Suprapubic skin (tissue), 4 donors: Measurements from ENCODE around the gene SCN1B.

Experiments
- EP300 ChIP-seq: sonication (generic); formaldehyde crosslinking; IDR thresholded peaks from one replicate; pipeline ENCODE4 v1.6.1; 2017; ENCODE audit warnings: antibody characterized with exemption
- POLR2A ChIP-seq, 2 donors: fragments of 450-650 bp; IDR thresholded peaks; one replicate each; pipeline ENCODE4 v1.6.1; 2017; ENCODE audit warnings: antibody characterized with exemption in 2 of 2, mild to moderate bottlenecking in 2 of 2, moderate library complexity in 2 of 2
- POLR2AphosphoS5 ChIP-seq, 3 donors: sonication (generic); formaldehyde crosslinking; IDR thresholded peaks; one replicate each; pipeline ENCODE4 v1.6.1; 2017; ENCODE audit warnings: antibody characterized with exemption in 3 of 3
- TF ChIP-seq, protein P1 (sequence below), 2 donors: fragments of 200-600 bp in 1 of 2; fragments of 450-650 bp in 1 of 2; sonication (generic) in 1 of 2; IDR thresholded peaks; one replicate each; pipeline ENCODE4 v1.5.1; 2016 to 2019; ENCODE audit warnings: antibody characterized with exemption in 2 of 2, mild to moderate bottlenecking in 1 of 2, moderate library complexity in 1 of 2

DNA sequence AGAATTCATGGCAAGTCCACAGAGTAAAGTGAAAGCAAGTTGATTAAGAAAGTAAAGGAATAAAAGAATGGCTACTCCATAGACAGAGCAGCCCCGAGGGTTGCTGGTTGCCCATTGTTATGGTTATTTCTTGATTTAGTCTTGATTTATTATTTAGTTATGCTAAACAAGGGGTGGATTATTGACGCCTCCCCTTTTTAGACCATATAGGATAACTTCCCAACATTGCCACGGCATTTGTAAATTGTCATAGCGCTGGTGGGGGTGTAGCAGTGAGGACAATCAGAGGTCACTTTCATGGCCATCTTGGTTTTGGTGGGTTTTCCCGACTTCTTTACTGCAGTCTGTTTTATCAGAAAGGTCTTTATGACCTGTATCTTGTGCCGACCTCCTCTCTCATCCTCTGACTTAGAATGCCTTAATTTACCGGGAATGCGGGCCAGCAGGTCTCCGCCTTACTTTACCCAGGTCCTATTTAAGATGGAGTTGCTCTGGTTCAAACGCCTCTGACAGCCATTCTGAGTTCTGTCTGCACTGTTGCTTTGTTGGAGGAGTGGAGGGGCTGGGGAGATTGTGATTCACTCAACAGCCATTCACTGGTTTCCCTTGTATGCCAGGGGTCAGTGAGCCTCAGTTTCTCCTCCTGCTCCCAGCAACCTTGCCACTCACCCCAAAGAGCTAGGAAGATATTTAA lies 38.8 kb downstream of the SCN1B start:
- TF ChIP-seq, protein P1, sequence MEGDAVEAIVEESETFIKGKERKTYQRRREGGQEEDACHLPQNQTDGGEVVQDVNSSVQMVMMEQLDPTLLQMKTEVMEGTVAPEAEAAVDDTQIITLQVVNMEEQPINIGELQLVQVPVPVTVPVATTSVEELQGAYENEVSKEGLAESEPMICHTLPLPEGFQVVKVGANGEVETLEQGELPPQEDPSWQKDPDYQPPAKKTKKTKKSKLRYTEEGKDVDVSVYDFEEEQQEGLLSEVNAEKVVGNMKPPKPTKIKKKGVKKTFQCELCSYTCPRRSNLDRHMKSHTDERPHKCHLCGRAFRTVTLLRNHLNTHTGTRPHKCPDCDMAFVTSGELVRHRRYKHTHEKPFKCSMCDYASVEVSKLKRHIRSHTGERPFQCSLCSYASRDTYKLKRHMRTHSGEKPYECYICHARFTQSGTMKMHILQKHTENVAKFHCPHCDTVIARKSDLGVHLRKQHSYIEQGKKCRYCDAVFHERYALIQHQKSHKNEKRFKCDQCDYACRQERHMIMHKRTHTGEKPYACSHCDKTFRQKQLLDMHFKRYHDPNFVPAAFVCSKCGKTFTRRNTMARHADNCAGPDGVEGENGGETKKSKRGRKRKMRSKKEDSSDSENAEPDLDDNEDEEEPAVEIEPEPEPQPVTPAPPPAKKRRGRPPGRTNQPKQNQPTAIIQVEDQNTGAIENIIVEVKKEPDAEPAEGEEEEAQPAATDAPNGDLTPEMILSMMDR (IDR thresholded peaks at IDR 0.05) = no peak
- TF ChIP-seq POLR2A (IDR thresholded peaks at IDR 0.05) (no peak), EP300 (no peak), POLR2AphosphoS5 (IDR thresholded peaks at IDR 0.05) (no peak)
